K562 (cell line): ENCODE measurements around the gene CDPF1. TPM values are rescaled to one million over a fixed set of nuclear protein-coding genes. Genes with fewer than 3 reads are reported as not detected.

Experiments used
- ADNP ChIP-seq: fragments of 200-800 bp; sonication (Bioruptor generic); IDR thresholded peaks from 2 replicates; pipeline ENCODE4 v1.6.1; 2016; ENCODE audit warnings: missing genetic modification characterization, missing compliant biosample characterization
- CBFA2T2 ChIP-seq: fragments of 450-650 bp; conservative IDR thresholded peaks from 2 replicates; pipeline ENCODE4 v1.6.1; 2017; ENCODE audit warnings: mild to moderate bottlenecking
- CHAMP1 ChIP-seq: fragments of 450-650 bp; IDR thresholded peaks from 2 replicates; pipeline ENCODE4 v1.6.1; 2016; ENCODE audit warnings: mild to moderate bottlenecking
- DACH1 ChIP-seq: fragments of 450-650 bp; IDR thresholded peaks from 2 replicates; pipeline ENCODE4 v1.6.1; 2018; ENCODE audit not compliant: partially characterized antibody
- FOXJ2 ChIP-seq: fragments of 200-800 bp; sonication (Bioruptor generic); IDR thresholded peaks from 2 replicates; pipeline ENCODE4 v1.6.1; 2016; ENCODE audit warnings: missing genetic modification characterization, missing compliant biosample characterization
- MLX ChIP-seq, 2 experiments: fragments of 450-650 bp in 1 of 2; sonication (generic) in 1 of 2; formaldehyde crosslinking; conservative IDR thresholded peaks; 2 replicates each; pipeline versions ENCODE4 v1.4.0 to v1.8.1; 2020 to 2022; ENCODE audit warnings: mild to moderate bottlenecking in 1 of 2, missing genetic modification reagents in 1 of 2
- MTF1 ChIP-seq: fragments of 250-450 bp; sonication (Bioruptor Pico); IDR thresholded peaks from 2 replicates; pipeline ENCODE4 v1.9.0; 2021; ENCODE audit warnings: moderate library complexity, mild to moderate bottlenecking, inconsistent platforms, borderline replicate concordance
- MYC ChIP-seq, 2 experiments: fragments of 250-450 bp in 1 of 2; sonication (Bioruptor Pico) in 1 of 2; IDR thresholded peaks; 2 replicates each; pipeline versions ENCODE4 v1.5.1 to v1.6.1; 2012 to 2021; ENCODE audit warnings: low read depth in 2 of 2, borderline replicate concordance in 1 of 2, improper control_type of control experiment in 1 of 2, low read length in 1 of 2, mild to moderate bottlenecking in 1 of 2, moderate library complexity in 1 of 2
- MYNN ChIP-seq, 2 experiments: sonication (generic); formaldehyde crosslinking in 1 of 2; IDR thresholded peaks; 2 replicates each; pipeline versions ENCODE4 v1.5.0 to v1.6.1; 2016 to 2020; ENCODE audit warnings: antibody characterized with exemption in 1 of 2, missing genetic modification reagents in 1 of 2
- NCOR1 ChIP-seq: fragments of 450-650 bp; IDR thresholded peaks from 2 replicates; pipeline ENCODE4 v1.6.1; 2016; ENCODE audit warnings: mild to moderate bottlenecking, moderate library complexity
- SREBF2 ChIP-seq: sonication (generic); formaldehyde crosslinking; IDR thresholded peaks from 2 replicates; pipeline ENCODE4 v1.4.0; 2020; ENCODE audit warnings: mild to moderate bottlenecking, missing genetic modification reagents
- STAT5A ChIP-seq: IDR thresholded peaks from 2 replicates; pipeline ENCODE4 v1.6.1; 2012; ENCODE audit warnings: low read length, inconsistent platforms, borderline replicate concordance
- STAT6 ChIP-seq: sonication (generic); formaldehyde crosslinking; IDR thresholded peaks from 2 replicates; pipeline ENCODE4 v1.8.1; 2023; ENCODE audit warnings: mild to moderate bottlenecking, missing genetic modification reagents
- TCF3 ChIP-seq: sonication (generic); formaldehyde crosslinking; IDR thresholded peaks from 2 replicates; pipeline ENCODE4 v1.4.0; 2020; ENCODE audit warnings: mild to moderate bottlenecking, missing genetic modification reagents
- ZEB2 ChIP-seq: fragments of 450-650 bp; IDR thresholded peaks from 2 replicates; pipeline ENCODE4 v1.6.1; 2016
- ZNF592 ChIP-seq: fragments of 450-650 bp; IDR thresholded peaks from 2 replicates; pipeline ENCODE4 v1.6.1; 2017; ENCODE audit warnings: antibody characterized with exemption, mild to moderate bottlenecking
- ZNF717 ChIP-seq: fragments of 250-450 bp; sonication (Bioruptor Pico); IDR thresholded peaks from 2 replicates; pipeline ENCODE4 v1.5.0; 2021
- ZNF830 ChIP-seq: fragments of 250-450 bp; sonication (Bioruptor Pico); IDR thresholded peaks from 2 replicates; pipeline ENCODE4 v1.5.0; 2021; ENCODE audit warnings: mild to moderate bottlenecking
- polyA plus RNA-seq, 8 experiments: library from polyadenylated mRNA; depleted of rRNA in 4 of 8; stranded (reverse) in 5 of 8; unstranded in 3 of 8; fragments of >200 nt; fragmentation: Nextera tagmentation in 2 of 8; fragmentation: Illumina TruSeq in 1 of 8; extraction: Ambion mirVana in 2 of 8; extraction: Trizol in 1 of 8; gene quantifications; 2 replicates each; pipeline versions ENCODE4 v1.2.1 to v1.2.3, GENCODE V29; 2011 to 2014; ENCODE audit warnings: inconsistent platforms in 1 of 8, missing spikeins in 1 of 8
- total RNA-seq, 7 experiments: library from RNA; depleted of rRNA in 6 of 7; stranded (reverse); fragments of >200 nt in 6 of 7; fragmentation: Illumina TruSeq in 2 of 7; extraction: Trizol in 2 of 7; gene quantifications; 2 replicates each; pipeline versions ENCODE4 v1.2.1 to v1.2.3, GENCODE V29; 2011 to 2021; ENCODE audit warnings: low replicate concordance in 1 of 7

The CDPF1 gene
- total and polyA plus RNA-seq, 9 of the 15 experiments (the other 6 are each of a cell fraction or from before 2014, with no cell fraction given): 0.84 to 19.5 (median 9.1) TPM

- peak; percentile 21; the same call in 1 of the 2 replicates for TF ChIP-seq ZEB2
- no peak for TF ChIP-seq MYNN (IDR thresholded peaks at IDR 0.05)
- no peak for TF ChIP-seq MYNN (CRISPR knock-in tag; IDR thresholded peaks at IDR 0.05)
- TF ChIP-seq DACH1: no peak
- TF ChIP-seq FOXJ2 (tag): no peak
- TF ChIP-seq SREBF2: no peak
- TF ChIP-seq ZNF717 (CRISPR knock-in tag): no peak
- TF ChIP-seq ADNP (tag): no peak
- TF ChIP-seq MTF1 (CRISPR knock-in tag): no peak
- peak; percentile 65 for TF ChIP-seq TCF3
- peak; percentile 48 for TF ChIP-seq CBFA2T2
- no peak for TF ChIP-seq STAT6
- no peak for TF ChIP-seq MLX (CRISPR knock-in tag; conservative IDR thresholded peaks at IDR 0.05)
- TF ChIP-seq ZNF830 (CRISPR knock-in tag): no peak
- TF ChIP-seq STAT5A: peak; percentile 57
- peak; percentile 60 for TF ChIP-seq NCOR1
- peak; percentile 81 for TF ChIP-seq ZNF592
- TF ChIP-seq CHAMP1: no peak
- TF ChIP-seq MYC (IDR thresholded peaks at IDR 0.05; ENCODE audit: low read depth, low read length): peak; percentile 60; the same call in 1 of the 2 replicates
- no peak for TF ChIP-seq MYC (CRISPR knock-in tag; IDR thresholded peaks at IDR 0.05; ENCODE audit: borderline replicate concordance, low read depth)
These were observed 15.1 kb downstream of the CDPF1 start (continued) for GRCh38 chr22:46234969-46235368.
